Measurements from ENCODE around the gene PEX11G. TPM values are rescaled to one million over a fixed set of nuclear protein-coding genes. Genes with fewer than 3 reads are reported as not detected.

Gene PEX11G
- total RNA-seq, 1 experiment from 2014 or later = 3.9 TPM

GRCh38 chr19:7467009-7467989, 21.5 kb downstream of the PEX11G start:
- H3K27ac Mint-ChIP-seq (ENCODE audit: unreplicated experiment) = no peak overlapping the region
- Histone ChIP-seq H3K9me3 (no peaks in the 10 kb centered on the region), H3K27me3 (replicated peaks; ENCODE audit: control insufficient read depth, insufficient read depth, low read length) (no peaks in the 10 kb centered on the region), H3K4me3 (ENCODE audit: low read depth, low read length) (no peak overlapping the region), H3K4me1 (no peaks in the 10 kb centered on the region), H3K36me3 (ENCODE audit: control insufficient read depth, insufficient read depth, low read length) (peaks cover 5% of the 10 kb centered on the region)
- TF ChIP-seq CTCF (IDR thresholded peaks at IDR 0.05; ENCODE audit: insufficient read depth in 1 of 2, low read depth in 1 of 2, low read length in 1 of 2, severe bottlenecking in 1 of 2, unreplicated experiment in 1 of 2) = no peak
- no peaks in the 10 kb centered on the region for H3K4me1 Mint-ChIP-seq (ENCODE audit: low read depth, unreplicated experiment)
- no peaks in the 10 kb centered on the region for H3K9me3 Mint-ChIP-seq (ENCODE audit: unreplicated experiment)
- POLR2A ChIA-PET = no interaction called here
- no peak for DNase-seq
- no TSS peak for BruUV-seq (replicated peaks)
- H3K36me3 Mint-ChIP-seq (ENCODE audit: insufficient read depth, unreplicated experiment) = peaks cover 45% of the 10 kb centered on the region
- intact Hi-C loops (cut with micrococcal nuclease; ENCODE audit: unreplicated experiment) = no loop called here
- H3K4me3 Mint-ChIP-seq (ENCODE audit: unreplicated experiment) = no peak overlapping the region
- H3K27me3 Mint-ChIP-seq (ENCODE audit: insufficient read depth, unreplicated experiment) = no peaks in the 10 kb centered on the region
- CTCF ChIA-PET = no interaction called here

DNA sequence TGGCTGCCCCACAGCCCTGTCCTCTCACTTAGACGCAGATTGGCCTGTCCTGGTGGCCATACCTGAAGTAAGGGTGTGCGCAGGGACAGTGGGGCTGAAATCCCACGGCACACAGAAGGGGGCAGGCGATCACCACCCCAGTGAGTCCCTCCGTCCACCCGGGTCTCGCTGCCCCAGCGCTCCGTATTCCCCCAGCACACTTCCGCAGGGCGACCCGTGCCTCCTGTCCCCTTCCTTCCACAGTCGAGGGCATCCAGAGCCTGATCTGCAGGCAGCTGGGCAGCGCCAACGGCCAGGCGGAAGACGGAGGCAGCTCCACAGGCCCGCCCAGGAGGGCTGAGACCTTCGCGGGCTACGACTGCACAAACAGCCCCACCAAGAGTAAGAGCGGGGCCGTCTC, 25.3 kb downstream of the PEX11G start:
- BruUV-seq (replicated peaks) = no TSS peak

More for the DNA sequence above, 25.3 kb downstream of the PEX11G start:
- Mint-ChIP-seq H3K9me3 (ENCODE audit: unreplicated experiment) (no peaks in the 10 kb centered on the region), H3K27me3 (ENCODE audit: insufficient read depth, unreplicated experiment) (no peaks in the 10 kb centered on the region), H3K27ac (ENCODE audit: unreplicated experiment) (no peak overlapping the region), H3K4me1 (ENCODE audit: low read depth, unreplicated experiment) (no peaks in the 10 kb centered on the region), H3K36me3 (ENCODE audit: insufficient read depth, unreplicated experiment) (peaks cover 61% of the 10 kb centered on the region), H3K4me3 (ENCODE audit: unreplicated experiment) (no peak overlapping the region)
- CTCF ChIA-PET = no interaction called here
- Histone ChIP-seq H3K36me3 (ENCODE audit: control insufficient read depth, insufficient read depth, low read length) (peaks cover 3% of the 10 kb centered on the region), H3K4me1 (no peaks in the 10 kb centered on the region), H3K4me3 (ENCODE audit: low read depth, low read length) (no peak overlapping the region), H3K9me3 (no peaks in the 10 kb centered on the region), H3K27me3 (replicated peaks; ENCODE audit: control insufficient read depth, insufficient read depth, low read length) (no peaks in the 10 kb centered on the region)
- POLR2A ChIA-PET = no interaction called here
- intact Hi-C loops (cut with micrococcal nuclease; ENCODE audit: unreplicated experiment) = no loop called here
- TF ChIP-seq CTCF (IDR thresholded peaks at IDR 0.05; ENCODE audit: insufficient read depth in 1 of 2, low read depth in 1 of 2, low read length in 1 of 2, severe bottlenecking in 1 of 2, unreplicated experiment in 1 of 2) = no peak
- DNase-seq = no peak

Data from Caco-2 (cell line).